ENCODE data around the gene AGBL4.

- TF ChIP-seq EZH2 (IDR thresholded peaks at IDR 0.05; ENCODE audit: borderline replicate concordance, low read length) (no peak), CTCF (IDR thresholded peaks at IDR 0.05; ENCODE audit: low read length) (no peak)
Measured at GRCh38 chr1:48771561-48771960, 1252.2 kb downstream of the AGBL4 start.

Data from OCI-LY1 (cell line).